ENCODE results near the gene SDF2L1. TPM values are rescaled to one million over a fixed set of nuclear protein-coding genes. Genes with fewer than 3 reads are reported as not detected.

SDF2L1 gene
- total RNA-seq (2022; extraction: Qiagen RNA extraction), result 31.3 to 60.7 TPM (median 54.4 TPM) in 5 replicates

GRCh38 chr22:21641789-21642583 is at the start of gene SDF2L1:
TSS of gene SDF2L1 (plus strand) at chr22:21642302. CDS start at chr22:21642337, 35 bp downstream.

GRCh38 chr22:21629255-21630149 is 12.6 kb upstream of the SDF2L1 start, which contains the start of gene YDJC:
TSS of gene YDJC (minus strand) at chr22:21630022. CDS start at chr22:21630014, 8 bp downstream.

GRCh38 chr22:21632237-21632895 is 9.7 kb upstream of the SDF2L1 start, which contains the start of gene CCDC116:
TSS of gene CCDC116 (plus strand) at chr22:21632760. CDS start at chr22:21633182, 422 bp downstream.

Other genes starting within 250 kb of the SDF2L1 start
- 2.2 to 2.9 TPM (median 2.7 TPM) in 5 replicates for gene HIC2, start 224.9 kb upstream of the SDF2L1 start, total RNA-seq (2022; extraction: Qiagen RNA extraction)
- gene TMEM191C, start 174.9 kb upstream of the SDF2L1 start, total RNA-seq (2022; extraction: Qiagen RNA extraction), result 0.50 to 1.2 TPM (median 0.76 TPM) in 5 replicates
- 0.12 to 0.25 TPM (median 0.20 TPM) in 4 of 5 replicates, not detected in the other for gene RIMBP3C, start 90.8 kb upstream of the SDF2L1 start, total RNA-seq (2022; extraction: Qiagen RNA extraction)
- gene UBE2L3, start 74.6 kb upstream of the SDF2L1 start, total RNA-seq (2022; extraction: Qiagen RNA extraction), result 59.2 to 69.7 TPM (median 61.3 TPM) in 5 replicates
- 31.4 to 58.5 TPM (median 56.0 TPM) in 5 replicates for gene YDJC, start 12.3 kb upstream of the SDF2L1 start, total RNA-seq (2022; extraction: Qiagen RNA extraction)
- 0.06 to 0.07 TPM (median 0.07 TPM) in 3 of 5 replicates, not detected in the others for gene CCDC116, start 9.5 kb upstream of the SDF2L1 start, total RNA-seq (2022; extraction: Qiagen RNA extraction)
- 17.4 to 21.2 TPM (median 20.4 TPM) in 5 replicates for gene PPIL2, start 23.7 kb downstream of the SDF2L1 start, total RNA-seq (2022; extraction: Qiagen RNA extraction)
- gene YPEL1, start 93.5 kb downstream of the SDF2L1 start, total RNA-seq (2022; extraction: Qiagen RNA extraction), result 0.10 to 0.68 TPM (median 0.36 TPM) in 5 replicates
- 58.6 to 69.8 TPM (median 64.1 TPM) in 5 replicates for gene MAPK1, start 225.3 kb downstream of the SDF2L1 start, total RNA-seq (2022; extraction: Qiagen RNA extraction)

All from A549 treated with AZD2906 at 1 μM for 4 hours (cell line).